AG09309 (cell line): ENCODE data around the gene KCNK18.
A peak's percentile ranks its signal among the peaks of the same experiment; 100 is the strongest.

Experiments used
- DNase-seq: peaks from one replicate; pipeline ENCODE4 v3.0.0-alpha.2; 2010; ENCODE audit warnings: low read depth
- H3K4me3 ChIP-seq: 2 replicates; pipeline ENCODE4 v1.5.1; 2011; ENCODE audit warnings: mild to moderate bottlenecking, low read depth, low read length, moderate library complexity; ENCODE audit not compliant: control insufficient read depth
- CTCF ChIP-seq: IDR thresholded peaks from 2 replicates; pipeline ENCODE4 v1.5.1; 2011; ENCODE audit warnings: mild to moderate bottlenecking, low read depth, low read length, inconsistent platforms; ENCODE audit not compliant: insufficient read depth, control insufficient read depth; ENCODE audit errors: missing control alignments

KCNK18 gene

GRCh38 chr10:117165538-117166417, 31.5 kb upstream of the KCNK18 start:
- no peak for DNase-seq
- TF ChIP-seq CTCF, result peak; percentile 84
- H3K4me3 ChIP-seq, result peak overlapping the region; percentile 14

GRCh38 chr10:117166418-117167345, 30.6 kb upstream of the KCNK18 start:
- no peak overlapping the region for H3K4me3 ChIP-seq
- DNase-seq, result no peak

GRCh38 chr10:117167346-117167788, 29.9 kb upstream of the KCNK18 start:
- H3K4me3 ChIP-seq, result no peak overlapping the region
- no peak for TF ChIP-seq CTCF
- no peak for DNase-seq

More at GRCh38 chr10:117166418-117167345, 30.6 kb upstream of the KCNK18 start:
- no peak for TF ChIP-seq CTCF

- H3K4me3 ChIP-seq, result peak overlapping the region; percentile 1; the same call in 1 of the 2 replicates
- DNase-seq, result no peak
These were observed 29.3 kb upstream of the KCNK18 start for GRCh38 chr10:117167789-117168674.

GRCh38 chr10:117168729-117169128, 28.6 kb upstream of the KCNK18 start:
- TF ChIP-seq CTCF, result no peak
- H3K4me3 ChIP-seq, result no peak overlapping the region
- DNase-seq, result no peak

More at GRCh38 chr10:117167789-117168674, 29.3 kb upstream of the KCNK18 start:
- TF ChIP-seq CTCF, result peak; percentile 65
